GM21360 (cell line): ENCODE measurements around the gene ANXA6.

ENCODE experiments used
- ATAC-seq: cut with Tn5 transposase; IDR thresholded peaks from one replicate; pipeline ENCODE4 v1.9.1; 2021; ENCODE audit warnings: mild to moderate bottlenecking, moderate library complexity; ENCODE audit not compliant: unreplicated experiment

Gene ANXA6

DNA sequence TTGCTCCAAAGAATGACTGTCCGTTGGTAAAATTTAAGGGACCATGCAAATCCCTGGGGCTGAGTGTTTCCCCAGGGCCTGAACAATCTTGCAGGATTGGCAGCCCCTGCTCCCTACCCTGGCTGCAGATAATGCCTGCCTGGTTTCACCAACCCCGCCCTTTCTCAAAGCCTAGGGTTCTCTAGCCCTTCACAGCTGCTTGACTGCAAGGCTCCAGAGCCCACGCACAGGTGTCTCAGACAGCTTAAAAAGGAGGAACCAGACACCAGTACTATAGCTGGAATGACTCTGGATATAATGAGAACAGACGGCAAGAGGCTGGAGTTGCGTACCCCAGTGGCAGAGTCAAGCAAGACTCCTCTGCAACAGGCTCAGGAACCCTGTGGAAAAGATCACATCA lies 51.5 kb downstream of the ANXA6 start:
- no peak for ATAC-seq

DNA sequence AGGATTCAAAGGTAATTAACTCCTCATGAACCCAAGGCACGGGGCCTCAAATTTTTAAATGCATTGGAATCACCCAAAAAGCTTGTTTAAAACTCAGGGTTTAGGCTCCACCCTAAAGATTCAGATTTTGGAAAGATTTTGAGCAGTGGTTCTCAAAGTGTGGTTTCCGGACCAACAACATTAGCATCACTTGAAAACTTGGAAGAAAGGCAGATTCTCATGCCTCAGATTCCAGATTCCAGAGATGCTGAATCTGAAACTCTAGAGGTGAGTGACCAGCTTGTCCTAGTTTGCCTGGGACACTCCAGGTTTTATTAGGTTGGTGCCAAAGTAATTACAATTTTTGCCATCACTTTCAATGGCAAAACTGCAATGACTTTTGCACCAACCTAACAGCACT lies 52.0 kb downstream of the ANXA6 start:
- no peak for ATAC-seq

DNA sequence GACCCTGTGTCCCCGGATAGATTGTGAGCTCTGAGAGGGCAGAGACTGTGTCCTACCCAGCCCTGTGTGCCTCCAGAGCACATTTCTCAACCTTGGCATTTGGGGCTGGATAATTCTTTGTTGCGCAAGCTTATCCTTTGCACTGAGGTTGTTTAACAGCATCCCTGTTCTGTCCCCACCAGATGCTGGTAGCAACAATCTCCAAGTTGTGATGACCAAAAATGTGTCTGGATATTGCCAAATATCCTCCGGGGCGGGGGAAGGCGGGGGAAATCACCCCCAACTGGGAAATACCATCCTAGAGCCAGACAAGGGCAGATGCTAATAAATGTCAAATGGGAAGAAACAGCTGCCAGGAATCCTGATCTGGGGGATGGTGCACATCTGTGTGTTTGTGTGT lies 52.8 kb downstream of the ANXA6 start:
- no peak for ATAC-seq

- ATAC-seq: no peak
Measured at GRCh38 chr5:151101746-151102145, 55.8 kb downstream of the ANXA6 start.

DNA sequence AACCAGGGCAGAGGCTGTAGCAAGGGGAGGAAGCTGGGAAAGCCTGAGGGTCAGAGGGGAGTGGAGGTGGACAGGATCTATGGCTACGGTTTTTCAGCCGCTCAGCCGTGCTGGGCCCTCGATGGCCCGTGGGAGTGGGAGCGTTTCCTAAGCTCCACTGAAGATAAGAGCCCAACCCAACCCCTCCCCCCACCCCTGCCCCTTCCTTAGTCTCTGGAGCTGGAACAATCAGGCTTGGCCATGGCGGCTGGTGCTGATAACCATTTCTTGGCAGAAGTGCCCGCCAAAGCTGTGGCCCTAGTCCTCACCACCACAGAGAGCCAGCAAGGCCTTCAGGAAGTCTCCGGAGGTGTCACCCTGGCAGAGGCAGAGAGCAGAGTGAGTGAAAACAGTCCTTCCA lies 56.4 kb downstream of the ANXA6 start:
- no peak for ATAC-seq

GRCh38 chr5:151100681-151101080 lies 56.9 kb downstream of the ANXA6 start:
- no peak for ATAC-seq

GRCh38 chr5:151098768-151099121 lies 58.8 kb downstream of the ANXA6 start:
- no peak for ATAC-seq

DNA sequence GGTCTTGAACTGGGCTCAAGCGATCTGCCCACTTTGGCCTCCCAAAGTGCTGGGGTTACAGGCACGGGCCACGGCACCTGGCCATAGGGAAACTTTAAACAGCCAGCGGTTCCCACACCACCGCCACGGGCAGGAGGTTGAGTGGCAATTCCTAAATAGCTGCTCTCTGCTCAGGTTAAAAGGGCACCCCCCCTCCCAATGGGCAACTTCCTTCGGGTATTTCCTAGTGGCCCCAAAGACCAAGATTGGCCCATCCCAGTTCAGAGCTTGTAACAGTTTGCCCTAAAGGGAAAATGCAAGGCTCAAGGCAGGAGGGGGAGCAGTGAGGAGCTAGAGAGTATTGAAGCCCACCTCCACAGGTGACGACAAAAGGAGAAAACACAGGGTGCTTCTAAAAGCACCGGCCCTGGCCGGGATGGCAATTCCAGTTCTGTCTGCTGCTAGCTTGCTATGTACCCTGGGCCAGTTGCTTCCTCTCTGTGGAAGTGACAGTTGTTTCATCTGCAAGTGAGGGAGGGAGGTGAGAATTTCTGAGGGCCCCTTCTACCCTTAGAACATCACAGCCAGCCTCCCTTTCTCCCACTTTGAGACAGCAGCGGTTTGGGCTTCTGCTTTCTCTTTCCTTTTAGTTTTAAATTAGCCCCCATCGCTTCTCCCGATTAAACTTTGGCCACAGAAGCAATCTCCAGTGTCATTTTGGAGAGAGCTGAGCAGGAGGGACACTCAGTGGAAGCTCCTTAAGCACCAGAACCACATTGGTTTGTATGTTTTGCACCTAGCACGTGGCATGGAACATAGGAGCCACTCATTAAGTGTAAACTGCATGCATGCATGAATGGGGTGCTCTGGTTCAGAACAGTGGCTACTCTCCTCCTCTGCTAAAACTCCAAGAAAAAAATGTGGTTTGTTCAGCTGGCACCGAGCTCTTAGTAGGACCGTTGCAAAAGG lies 59.5 kb downstream of the ANXA6 start:
- peak; percentile 50 for ATAC-seq

- no peak for ATAC-seq
Measured at GRCh38 chr5:151097061-151097460, 60.5 kb downstream of the ANXA6 start.

- no peak for ATAC-seq
Measured at GRCh38 chr5:151096001-151096373, 61.6 kb downstream of the ANXA6 start.

- ATAC-seq: no peak
Measured at GRCh38 chr5:151095341-151096000, 62.1 kb downstream of the ANXA6 start.

DNA sequence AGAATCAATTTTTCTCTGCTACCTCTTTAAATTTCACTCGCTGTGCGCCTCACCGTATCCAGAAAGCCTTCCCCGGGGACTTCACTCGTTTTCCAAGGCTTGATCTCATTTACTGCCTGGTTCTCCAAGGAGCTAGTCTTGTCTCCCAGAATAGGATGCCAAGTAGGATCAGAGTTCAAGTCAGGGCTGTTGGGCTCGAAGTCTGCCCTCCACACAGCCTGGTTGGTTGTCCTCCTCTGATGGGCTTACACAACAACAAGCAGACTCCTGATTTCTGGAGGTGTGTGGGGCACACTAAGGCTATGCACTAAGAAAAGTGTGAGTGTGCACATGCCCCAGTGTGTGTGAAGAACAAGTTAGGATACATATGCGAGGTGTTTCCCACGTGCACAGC lies 62.7 kb downstream of the ANXA6 start:
- ATAC-seq: no peak

DNA sequence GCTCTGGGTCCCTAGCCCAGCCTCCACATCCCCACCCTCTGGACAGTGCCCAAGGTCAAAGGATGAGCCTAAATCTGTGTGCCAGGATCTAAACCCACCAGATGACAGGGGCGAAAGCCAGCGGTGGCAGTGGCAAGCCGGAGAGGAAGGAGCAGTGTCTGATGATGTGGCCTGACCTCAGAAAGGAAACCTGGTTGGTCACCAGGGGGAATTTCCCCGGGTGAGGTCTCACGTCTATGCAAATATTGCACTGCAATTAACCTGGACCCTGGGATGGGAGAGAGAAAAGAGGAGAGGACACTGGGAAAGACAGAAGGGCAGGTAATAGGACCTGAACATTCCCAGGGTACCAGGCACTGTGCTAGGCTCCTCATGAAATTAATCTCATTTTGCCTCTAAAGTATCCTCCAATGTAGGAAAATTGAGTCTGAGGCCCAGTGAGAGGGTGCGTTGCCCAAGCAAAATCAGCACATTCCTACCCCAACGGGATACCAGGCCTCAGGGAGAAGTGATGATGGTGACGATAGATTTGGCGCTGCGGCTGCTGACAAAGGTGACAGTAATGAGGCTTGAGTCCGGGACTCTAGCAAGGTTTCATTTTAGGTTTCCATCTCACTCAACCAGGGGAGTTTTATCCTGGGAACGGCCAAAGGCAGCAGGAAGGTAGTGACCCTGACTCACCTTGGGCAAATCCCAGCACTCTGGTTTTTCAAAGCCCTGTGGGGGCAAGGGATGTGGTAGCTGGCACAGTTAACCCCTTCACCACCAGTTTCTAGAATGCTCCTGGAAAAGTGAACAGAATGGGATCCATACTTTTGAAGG lies 63.3 kb downstream of the ANXA6 start:
- peak; percentile 69 for ATAC-seq

DNA sequence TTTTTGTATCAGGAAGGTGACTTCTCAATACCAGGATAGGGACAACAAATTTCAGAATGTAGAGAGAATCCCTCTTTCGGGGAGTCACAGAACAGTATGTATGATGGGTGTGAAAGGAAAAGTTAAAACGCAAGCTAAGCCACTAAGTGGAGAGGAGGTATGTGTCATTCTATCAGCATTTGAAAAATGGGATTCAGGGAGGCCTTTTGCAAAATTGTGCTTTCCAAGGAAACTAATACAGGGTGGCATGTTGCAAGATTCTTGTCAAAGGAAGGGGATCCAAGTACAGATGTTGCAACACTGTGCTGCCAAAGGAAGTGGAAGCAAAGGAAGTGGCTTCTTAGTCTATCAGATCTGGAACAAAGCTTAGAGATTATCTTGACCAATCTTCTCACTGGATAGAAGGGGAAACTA lies 64.1 kb downstream of the ANXA6 start:
- no peak for ATAC-seq

GRCh38 chr5:151092762-151093161 lies 64.8 kb downstream of the ANXA6 start:
- no peak for ATAC-seq

- no peak for ATAC-seq
Measured at GRCh38 chr5:151089726-151090125, 67.9 kb downstream of the ANXA6 start.

DNA sequence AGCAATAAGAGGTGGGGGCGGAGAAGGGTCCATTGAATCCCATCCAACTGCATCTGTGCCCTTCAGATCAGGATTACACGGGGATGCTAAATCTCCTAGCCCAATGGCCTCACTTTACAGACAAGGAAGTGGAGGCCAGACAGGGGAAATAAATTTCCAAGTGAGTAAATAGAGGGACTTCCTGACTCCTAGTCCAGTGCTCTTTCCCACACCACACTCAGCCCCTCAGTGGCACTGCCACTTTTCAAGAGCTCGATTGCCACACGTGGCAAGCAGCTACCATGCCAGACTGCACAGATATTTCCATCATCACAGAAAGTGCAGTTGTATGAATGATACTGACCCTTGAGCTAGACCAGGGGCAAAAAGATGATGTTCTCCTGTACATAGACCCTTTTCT lies 68.6 kb downstream of the ANXA6 start:
- no peak for ATAC-seq

DNA sequence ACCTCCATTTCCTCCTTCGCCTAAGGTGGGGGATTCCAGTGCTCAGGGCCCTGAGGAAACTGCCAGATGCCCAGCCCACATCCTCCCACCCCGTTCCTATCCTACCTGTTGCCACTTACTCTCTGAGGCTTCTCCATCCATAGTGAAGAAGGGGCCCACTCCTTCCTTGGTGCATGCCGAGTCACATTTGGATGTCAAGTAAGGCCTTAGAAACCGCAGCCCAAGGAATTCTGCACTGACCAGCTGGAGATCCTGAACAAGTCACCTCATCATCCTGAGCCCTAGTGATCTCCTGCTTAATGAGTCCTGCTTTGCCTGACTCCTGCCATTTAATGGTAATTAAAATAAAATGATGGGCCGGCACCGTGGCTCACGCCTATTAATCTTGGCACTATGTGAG lies 70.1 kb downstream of the ANXA6 start:
- no peak for ATAC-seq

DNA sequence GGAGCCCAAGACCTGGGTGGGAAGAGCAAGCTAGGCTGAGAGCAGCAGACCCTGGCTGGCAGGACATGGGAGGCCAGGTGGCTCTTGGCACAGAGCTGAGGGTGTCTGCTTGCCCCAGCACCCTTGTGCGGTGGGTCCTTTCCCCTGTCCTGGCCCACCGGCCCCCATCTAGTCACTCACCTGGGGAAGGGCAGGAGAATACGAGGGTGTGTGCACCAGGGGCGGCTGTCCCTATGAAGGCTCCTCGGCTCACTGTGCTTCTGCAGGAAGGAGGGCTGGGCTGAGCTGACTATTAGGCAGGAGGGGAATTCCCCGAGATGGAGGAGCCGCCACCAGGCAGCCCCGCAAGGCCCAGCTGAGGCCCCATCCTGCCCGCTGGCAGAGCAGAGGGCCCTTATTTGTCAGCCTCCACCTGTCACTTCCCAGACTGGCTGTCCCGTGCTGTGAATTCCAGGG lies 70.6 kb downstream of the ANXA6 start:
- peak; percentile 59 for ATAC-seq

DNA sequence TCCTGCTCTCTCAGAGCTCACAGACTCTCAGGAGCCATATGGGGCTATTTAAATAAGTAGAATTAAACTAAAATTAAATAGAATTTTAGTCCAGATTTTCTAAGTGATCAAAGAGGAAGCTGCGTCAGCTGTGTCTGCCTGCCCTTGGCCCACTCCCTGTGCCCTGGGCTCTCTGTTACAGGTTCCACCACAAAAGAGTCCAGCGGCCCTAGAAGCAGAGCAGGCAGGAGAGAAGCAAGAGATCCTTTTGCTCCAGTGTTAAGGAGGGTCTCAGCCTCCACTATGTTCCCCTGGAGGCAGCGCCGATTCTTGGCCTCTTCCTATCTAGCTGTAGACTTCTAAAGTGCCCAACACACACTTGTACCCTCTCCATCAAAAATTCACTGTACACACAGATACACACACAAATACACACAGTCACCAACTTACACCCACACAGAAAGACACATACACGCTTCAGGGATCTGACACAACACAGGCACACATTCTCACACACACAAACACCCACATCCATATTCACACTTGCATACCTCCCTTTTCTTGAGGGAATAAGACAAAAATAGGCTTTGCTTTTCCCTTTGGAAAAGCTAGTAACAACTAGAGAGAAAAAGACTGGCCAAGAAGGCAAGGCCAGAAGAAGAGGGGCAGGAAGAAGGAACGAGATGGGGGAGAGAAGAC lies 71.2 kb downstream of the ANXA6 start:
- ATAC-seq: no peak

- no peak for ATAC-seq
Measured at GRCh38 chr5:151085517-151086041, 72.0 kb downstream of the ANXA6 start.
